Activated CD4-positive, alpha-beta memory T cell treated with anti-CD3 and anti-CD28 coated beads, Interleukin-2, amount 10 ng/mL, durations not matched to agents 7 days and 5 days (primary cell): ENCODE results near the gene OPN1MW3. TPM values are rescaled to one million over a fixed set of nuclear protein-coding genes. Genes with fewer than 3 reads are reported as not detected.
A peak's percentile ranks its signal among the peaks of the same experiment; 100 is the strongest.
"Not testable (repeated sequence)": the region's sequence is repeated elsewhere in the genome, so short reads cannot be mapped to it uniquely, and the experiment has no call there.

Source experiments
- CTCF ChIA-PET: fragments of 350-600 bp; sonication (Branson Sonifier 250); formaldehyde crosslinking; loops from one replicate; lab custom pipeline; 2021; ENCODE audit warnings: antibody characterized with exemption, inconsistent platforms; lab: Charles Lee
- POLR2A ChIA-PET: fragments of 350-600 bp; sonication (Branson Sonifier 250); formaldehyde crosslinking; loops from one replicate; lab custom pipeline; 2021; ENCODE audit warnings: antibody characterized with exemption; lab: Charles Lee
- DNase-seq: peaks from one replicate; pipeline ENCODE4 v3.0.0-alpha.2; 2020
- H3K27ac Mint-ChIP-seq: one replicate; pipeline ENCODE4 v1.8.0; 2021; ENCODE audit warnings: mild to moderate bottlenecking, mixed read lengths
- H3K27me3 Mint-ChIP-seq: one replicate; pipeline ENCODE4 v1.8.0; 2021; ENCODE audit warnings: mixed read lengths
- H3K36me3 Mint-ChIP-seq: one replicate; pipeline ENCODE4 v1.8.0; 2021; ENCODE audit warnings: low read depth, mixed read lengths
- H3K4me1 Mint-ChIP-seq: one replicate; pipeline ENCODE4 v1.8.0; 2021; ENCODE audit warnings: mixed read lengths
- H3K4me3 Mint-ChIP-seq: one replicate; pipeline ENCODE4 v1.8.0; 2021; ENCODE audit warnings: mild to moderate bottlenecking, mixed read lengths
- H3K9me3 Mint-ChIP-seq: one replicate; pipeline ENCODE4 v1.8.0; 2021; ENCODE audit warnings: mixed read lengths
- total RNA-seq, 2 experiments: library from RNA; stranded (reverse); gene quantifications; one replicate each; pipeline ENCODE4 v1.2.3, GENCODE V29; 2021

OPN1MW3 gene
- not detected for total RNA-seq

DNA sequence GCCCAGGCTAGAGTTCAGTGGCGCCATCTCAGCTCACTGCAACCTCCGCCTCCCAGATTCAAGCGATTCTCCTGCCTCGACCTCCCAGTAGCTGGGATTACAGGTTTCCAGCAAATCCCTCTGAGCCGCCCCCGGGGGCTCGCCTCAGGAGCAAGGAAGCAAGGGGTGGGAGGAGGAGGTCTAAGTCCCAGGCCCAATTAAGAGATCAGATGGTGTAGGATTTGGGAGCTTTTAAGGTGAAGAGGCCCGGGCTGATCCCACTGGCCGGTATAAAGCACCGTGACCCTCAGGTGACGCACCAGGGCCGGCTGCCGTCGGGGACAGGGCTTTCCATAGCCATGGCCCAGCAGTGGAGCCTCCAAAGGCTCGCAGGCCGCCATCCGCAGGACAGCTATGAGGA, at the start of gene OPN1MW3:
Gene OPN1MW3 (plus strand): TSS at position 301 of the 400 bp plus-strand sequence. CDS start 38 bp downstream, at position 339.
- H3K27ac Mint-ChIP-seq, H3K4me3 Mint-ChIP-seq, POLR2A ChIA-PET: not testable (repeated sequence)

GRCh38 chrX:154209670-154210418, 47.5 kb upstream of the OPN1MW3 start:
- H3K4me1 Mint-ChIP-seq, H3K9me3 Mint-ChIP-seq, H3K4me3 Mint-ChIP-seq, H3K27ac Mint-ChIP-seq, H3K36me3 Mint-ChIP-seq, CTCF ChIA-PET, H3K27me3 Mint-ChIP-seq, DNase-seq, POLR2A ChIA-PET: not testable (repeated sequence)

More for the DNA sequence above, at the start of gene OPN1MW3:
- H3K27me3 Mint-ChIP-seq, H3K36me3 Mint-ChIP-seq, H3K4me1 Mint-ChIP-seq, CTCF ChIA-PET, H3K9me3 Mint-ChIP-seq, DNase-seq: not testable (repeated sequence)

- peak overlapping the region; percentile 21 for H3K27ac Mint-ChIP-seq
- H3K27me3 Mint-ChIP-seq, H3K9me3 Mint-ChIP-seq, H3K4me3 Mint-ChIP-seq, H3K4me1 Mint-ChIP-seq, H3K36me3 Mint-ChIP-seq, CTCF ChIA-PET, POLR2A ChIA-PET, DNase-seq: not testable (repeated sequence)
Observed at GRCh38 chrX:154211057-154211456, 46.3 kb upstream of the OPN1MW3 start.

- H3K4me3 Mint-ChIP-seq, POLR2A ChIA-PET, CTCF ChIA-PET: not testable (repeated sequence)
Observed at GRCh38 chrX:154211499-154211898, 45.9 kb upstream of the OPN1MW3 start.

GRCh38 chrX:154219456-154219855, 37.9 kb upstream of the OPN1MW3 start, which contains the start of gene OPN1MW2:
Gene OPN1MW2 (plus strand): TSS chrX:154219756. CDS start chrX:154219816, 60 bp downstream.
- CTCF ChIA-PET, POLR2A ChIA-PET, H3K4me1 Mint-ChIP-seq, H3K36me3 Mint-ChIP-seq, DNase-seq, H3K4me3 Mint-ChIP-seq, H3K27ac Mint-ChIP-seq, H3K27me3 Mint-ChIP-seq, H3K9me3 Mint-ChIP-seq: not testable (repeated sequence)

More at GRCh38 chrX:154211499-154211898, 45.9 kb upstream of the OPN1MW3 start:
- not testable (repeated sequence) for H3K27ac Mint-ChIP-seq, DNase-seq, H3K4me1 Mint-ChIP-seq, H3K27me3 Mint-ChIP-seq, H3K36me3 Mint-ChIP-seq, H3K9me3 Mint-ChIP-seq

DNA sequence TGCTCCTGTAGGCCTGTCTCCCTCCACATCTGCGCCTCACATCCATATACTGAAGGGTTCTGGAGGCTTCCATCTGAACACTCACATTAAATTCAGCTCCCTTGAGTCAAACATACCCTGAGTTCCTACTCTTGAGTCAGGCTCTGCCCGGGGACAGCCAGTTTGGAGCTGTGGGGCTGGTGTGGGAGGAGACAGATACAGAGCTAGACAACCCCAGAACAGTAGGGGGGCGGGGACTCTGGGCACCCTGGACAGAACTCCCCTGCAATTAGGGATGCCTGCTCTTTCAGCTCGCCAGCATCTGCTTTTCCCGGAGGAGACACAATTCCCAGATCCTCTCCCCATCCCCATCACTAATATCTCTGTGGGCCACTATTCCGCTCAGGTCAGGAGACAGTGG, 32.1 kb upstream of the OPN1MW3 start:
- POLR2A ChIA-PET, CTCF ChIA-PET, DNase-seq, H3K9me3 Mint-ChIP-seq, H3K4me3 Mint-ChIP-seq, H3K27ac Mint-ChIP-seq, H3K27me3 Mint-ChIP-seq, H3K36me3 Mint-ChIP-seq, H3K4me1 Mint-ChIP-seq: not testable (repeated sequence)

- H3K27ac Mint-ChIP-seq, POLR2A ChIA-PET, CTCF ChIA-PET, H3K4me1 Mint-ChIP-seq, H3K36me3 Mint-ChIP-seq, H3K27me3 Mint-ChIP-seq, H3K4me3 Mint-ChIP-seq, H3K9me3 Mint-ChIP-seq, DNase-seq: not testable (repeated sequence)
Observed at GRCh38 chrX:154226706-154227105, 30.7 kb upstream of the OPN1MW3 start.

GRCh38 chrX:154231443-154231842, 25.9 kb upstream of the OPN1MW3 start:
- H3K27ac Mint-ChIP-seq, H3K4me1 Mint-ChIP-seq, H3K27me3 Mint-ChIP-seq, H3K9me3 Mint-ChIP-seq, CTCF ChIA-PET, DNase-seq, H3K4me3 Mint-ChIP-seq, H3K36me3 Mint-ChIP-seq, POLR2A ChIA-PET: not testable (repeated sequence)

DNA sequence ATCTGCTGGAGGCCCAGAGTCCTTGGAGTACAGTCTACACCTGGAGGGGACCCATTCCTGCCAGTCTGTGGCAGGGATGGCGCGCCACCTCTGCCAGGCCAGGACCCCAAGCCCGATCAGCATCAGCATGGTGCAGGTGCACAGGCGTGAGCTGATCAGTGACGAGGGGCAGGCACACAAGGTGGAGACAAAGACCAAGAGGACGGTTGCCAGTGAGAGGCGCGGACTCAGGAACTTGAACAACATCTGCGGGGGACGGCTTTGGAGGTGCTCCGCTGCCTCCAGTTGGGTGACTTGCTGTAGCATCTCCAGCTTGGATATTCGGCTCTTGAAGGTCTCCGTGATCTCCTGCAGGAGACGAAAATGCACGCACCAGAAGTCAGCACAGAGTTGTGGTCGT, 23.8 kb upstream of the OPN1MW3 start:
- H3K4me1 Mint-ChIP-seq, H3K27ac Mint-ChIP-seq, H3K4me3 Mint-ChIP-seq, POLR2A ChIA-PET, H3K27me3 Mint-ChIP-seq, DNase-seq, H3K36me3 Mint-ChIP-seq, CTCF ChIA-PET, H3K9me3 Mint-ChIP-seq: not testable (repeated sequence)

DNA sequence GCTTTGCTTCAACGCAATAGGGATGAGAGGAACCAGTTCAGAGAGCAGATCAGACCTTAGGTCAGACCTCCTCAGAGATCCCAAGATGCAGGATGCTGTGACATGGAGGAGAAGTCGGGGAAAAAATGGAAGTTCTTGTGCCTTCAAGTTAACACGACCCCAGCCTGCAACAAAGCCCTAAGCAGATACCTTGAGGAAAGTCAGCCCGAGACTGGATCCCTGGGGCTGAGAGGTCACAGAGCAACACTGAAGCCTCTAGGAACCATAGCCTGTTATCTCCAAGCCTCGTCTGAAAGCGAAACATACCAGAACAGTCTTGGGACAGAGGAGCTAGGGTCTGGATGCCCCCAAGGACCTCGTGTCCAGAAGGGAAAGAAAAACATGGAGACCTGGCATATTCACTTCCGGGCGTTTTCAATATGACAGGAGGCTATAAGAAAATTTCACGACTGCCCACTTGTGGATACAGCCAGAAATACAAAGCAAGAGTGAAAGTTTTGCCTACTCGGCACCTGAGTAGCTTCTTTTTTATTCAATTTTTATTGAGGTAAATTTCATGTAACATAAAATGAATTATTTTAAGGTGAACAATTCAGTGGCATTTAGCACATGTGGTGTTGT, 18.3 kb upstream of the OPN1MW3 start:
- CTCF ChIA-PET: not testable (repeated sequence)

GRCh38 chrX:154239982-154240503, 17.3 kb upstream of the OPN1MW3 start:
- H3K9me3 Mint-ChIP-seq, H3K27me3 Mint-ChIP-seq, H3K4me1 Mint-ChIP-seq, DNase-seq, POLR2A ChIA-PET, H3K4me3 Mint-ChIP-seq, CTCF ChIA-PET, H3K27ac Mint-ChIP-seq, H3K36me3 Mint-ChIP-seq: not testable (repeated sequence)

More for the DNA sequence above, 18.3 kb upstream of the OPN1MW3 start:
- DNase-seq, H3K4me1 Mint-ChIP-seq, H3K4me3 Mint-ChIP-seq, H3K27ac Mint-ChIP-seq, H3K27me3 Mint-ChIP-seq, POLR2A ChIA-PET, H3K36me3 Mint-ChIP-seq, H3K9me3 Mint-ChIP-seq: not testable (repeated sequence)

DNA sequence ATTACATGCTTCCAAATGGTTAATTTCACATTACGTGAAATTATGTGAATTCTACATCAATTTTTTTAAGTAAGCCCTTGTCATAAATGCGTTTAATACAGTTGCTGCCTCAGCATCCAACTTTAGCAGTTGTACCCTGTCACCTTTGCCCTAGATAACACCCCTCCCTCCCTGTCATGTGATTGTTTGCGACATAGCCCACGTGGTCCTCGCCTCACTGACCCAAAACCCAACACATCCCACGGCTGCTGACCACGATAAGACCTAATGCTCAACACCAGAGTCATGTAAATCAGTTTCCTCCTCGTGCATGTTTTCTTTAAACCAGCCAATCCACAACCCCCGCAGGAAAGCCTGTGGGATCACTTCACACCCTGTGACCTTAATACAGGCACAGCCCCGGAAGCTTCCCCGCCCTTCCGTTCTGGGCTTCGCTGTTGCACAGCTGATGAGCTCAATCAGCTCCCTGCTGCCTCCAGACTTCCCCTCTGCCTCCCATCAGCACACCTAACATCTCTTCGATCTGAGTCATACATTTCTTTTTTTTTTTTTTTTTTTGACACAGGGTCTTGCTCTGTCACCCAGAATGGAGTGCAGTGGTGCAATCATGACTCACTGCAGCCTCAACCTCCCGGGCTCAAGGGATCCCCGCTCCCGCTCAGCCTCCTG, 9.9 kb upstream of the OPN1MW3 start:
- DNase-seq, H3K4me3 Mint-ChIP-seq, H3K4me1 Mint-ChIP-seq, H3K9me3 Mint-ChIP-seq, CTCF ChIA-PET, POLR2A ChIA-PET, H3K27me3 Mint-ChIP-seq, H3K36me3 Mint-ChIP-seq, H3K27ac Mint-ChIP-seq: not testable (repeated sequence)

DNA sequence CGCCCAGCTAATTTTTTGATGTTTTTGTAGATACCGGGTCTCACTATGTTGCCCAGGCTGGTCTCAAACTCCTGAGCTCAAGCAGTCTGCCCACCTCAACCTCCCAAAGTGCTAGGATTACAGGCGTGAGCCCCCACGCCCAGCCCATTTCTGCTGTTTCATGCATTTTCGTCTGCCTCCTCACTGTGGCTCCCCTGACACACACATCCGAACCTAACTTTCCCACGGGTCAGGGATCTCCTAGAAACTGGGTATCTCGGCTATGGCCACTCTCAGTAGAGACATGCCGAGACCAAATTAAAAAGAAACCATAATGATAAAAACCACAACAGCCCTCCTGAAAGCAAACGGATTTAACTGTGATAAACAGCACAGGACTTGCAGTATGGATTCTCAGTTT, 9.3 kb upstream of the OPN1MW3 start:
- DNase-seq, CTCF ChIA-PET, H3K36me3 Mint-ChIP-seq, POLR2A ChIA-PET, H3K27me3 Mint-ChIP-seq, H3K9me3 Mint-ChIP-seq, H3K4me3 Mint-ChIP-seq, H3K27ac Mint-ChIP-seq, H3K4me1 Mint-ChIP-seq: not testable (repeated sequence)
